CD14-positive monocyte (primary cell): ENCODE measurements around the gene OTOS. TPM values are rescaled to one million over a fixed set of nuclear protein-coding genes. Genes with fewer than 3 reads are reported as not detected.

Experiments used
- DNase-seq, 3 donors: peaks; one replicate each; pipeline ENCODE4 v3.0.0-alpha.2; 2011 to 2022
- H2AFZ ChIP-seq: 2 replicates; pipeline ENCODE4 v1.6.0; 2012; ENCODE audit warnings: mild to moderate bottlenecking, low read depth, low read length, inconsistent platforms; ENCODE audit not compliant: insufficient read depth, poor library complexity, severe bottlenecking
- H3K27ac ChIP-seq, 2 donors: 1 replicate in 1 of 2; 2 replicates in 1 of 2; pipeline ENCODE4 v1.5.1; 2012 to 2013; ENCODE audit warnings: low read length in 2 of 2, control low read depth in 1 of 2, inconsistent platforms in 1 of 2, low read depth in 1 of 2, mild to moderate bottlenecking in 1 of 2
- H3K27me3 ChIP-seq, 2 donors: one replicate each; pipeline versions ENCODE4 v1.6.0 to v1.6.1; 2011 to 2013; ENCODE audit warnings: low read length in 2 of 2; ENCODE audit not compliant: control insufficient read depth in 2 of 2, insufficient read depth in 2 of 2
- H3K36me3 ChIP-seq, 2 donors: replicated peaks in 1 of 2; 1 replicate in 1 of 2; 2 replicates in 1 of 2; pipeline versions ENCODE4 v1.5.1 to v1.6.1; 2012 to 2013; ENCODE audit warnings: low read length in 2 of 2, control low read depth in 1 of 2, inconsistent platforms in 1 of 2, mild to moderate bottlenecking in 1 of 2; ENCODE audit not compliant: insufficient read depth in 2 of 2, control insufficient read depth in 1 of 2
- H3K4me1 ChIP-seq, 2 donors: 1 replicate in 1 of 2; 2 replicates in 1 of 2; pipeline versions ENCODE4 v1.5.1 to v1.6.1; 2012 to 2013; ENCODE audit warnings: low read length in 2 of 2, control low read depth in 1 of 2, inconsistent platforms in 1 of 2, mild to moderate bottlenecking in 1 of 2, moderate library complexity in 1 of 2; ENCODE audit not compliant: insufficient read depth in 2 of 2, control insufficient read depth in 1 of 2
- H3K4me2 ChIP-seq: replicated peaks from 2 replicates; pipeline ENCODE3; 2012; ENCODE audit warnings: low read length, moderate library complexity, mild to moderate bottlenecking; ENCODE audit not compliant: poor library complexity, severe bottlenecking; ENCODE audit errors: extremely low read depth
- H3K4me3 ChIP-seq, 3 experiments: fragments of 200-600 bp in 1 of 3; sonication (generic) in 1 of 3; replicated peaks in 1 of 3; 1 replicate in 2 of 3; 2 replicates in 1 of 3; pipeline ENCODE4 v1.5.1; 2011 to 2013; ENCODE audit warnings: low read length in 3 of 3, mild to moderate bottlenecking in 3 of 3, control low read depth in 2 of 3, low read depth in 2 of 3, inconsistent platforms in 1 of 3, moderate library complexity in 1 of 3
- H3K79me2 ChIP-seq: 2 replicates; pipeline ENCODE4 v1.6.0; 2012; ENCODE audit warnings: mild to moderate bottlenecking, control low read depth, inconsistent platforms, low read length, moderate library complexity; ENCODE audit not compliant: insufficient read depth
- H3K9ac ChIP-seq: 2 replicates; pipeline ENCODE4 v1.6.0; 2017; ENCODE audit warnings: low read length, mild to moderate bottlenecking; ENCODE audit not compliant: insufficient read depth, poor library complexity, severe bottlenecking
- H3K9me3 ChIP-seq, 2 donors: replicated peaks in 1 of 2; 1 replicate in 1 of 2; 2 replicates in 1 of 2; pipeline versions ENCODE4 v1.5.1 to v1.6.1; 2012 to 2013; ENCODE audit warnings: low read length in 2 of 2, control low read depth in 1 of 2; ENCODE audit not compliant: control insufficient read depth in 1 of 2, insufficient read depth in 1 of 2
- H4K20me1 ChIP-seq: 2 replicates; pipeline ENCODE4 v1.6.0; 2012; ENCODE audit warnings: mild to moderate bottlenecking, low read length, control low read depth, moderate library complexity; ENCODE audit not compliant: insufficient read depth
- H3K27ac Mint-ChIP-seq, 7 donors: one replicate each; pipeline ENCODE4 v1.8.0; 2020; ENCODE audit warnings: mild to moderate bottlenecking in 7 of 7, mixed read lengths in 7 of 7, moderate library complexity in 6 of 7, inconsistent platforms in 2 of 7
- H3K27me3 Mint-ChIP-seq, 3 donors: one replicate each; pipeline ENCODE4 v1.8.0; 2021 to 2022; ENCODE audit warnings: low read depth in 3 of 3, mild to moderate bottlenecking in 3 of 3, mixed read lengths in 3 of 3, moderate library complexity in 3 of 3, inconsistent platforms in 1 of 3
- H3K36me3 Mint-ChIP-seq, 2 donors: one replicate each; pipeline ENCODE4 v1.8.0; 2020; ENCODE audit warnings: mixed read lengths in 2 of 2, inconsistent platforms in 1 of 2, mild to moderate bottlenecking in 1 of 2
- H3K4me1 Mint-ChIP-seq: one replicate; pipeline ENCODE4 v1.8.0; 2020; ENCODE audit warnings: mild to moderate bottlenecking, mixed read lengths
- H3K4me3 Mint-ChIP-seq, 2 donors: one replicate each; pipeline ENCODE4 v1.8.0; 2020; ENCODE audit warnings: mild to moderate bottlenecking in 2 of 2, mixed read lengths in 2 of 2, moderate library complexity in 1 of 2
- H3K9me3 Mint-ChIP-seq, 7 donors: one replicate each; pipeline ENCODE4 v1.8.0; 2020 to 2022; ENCODE audit warnings: mixed read lengths in 7 of 7, mild to moderate bottlenecking in 6 of 7, moderate library complexity in 6 of 7, inconsistent platforms in 2 of 7
- WGBS: methylation state at CpG from one replicate; pipeline ENCODE4 v1.1.5; 2013; ENCODE audit warnings: missing lambda C conversion rate; ENCODE audit not compliant: insufficient coverage; 5-methylcytosine and 5-hydroxymethylcytosine counted together
- intact Hi-C, 2 donors: fragments of 100-400 bp; cut with micrococcal nuclease; formaldehyde crosslinking; loops; one replicate each; pipeline versions ENCODE4 v1.15.0 to v1.15.1; 2023
- polyA plus RNA-seq, 3 donors: library from polyadenylated mRNA; depleted of rRNA in 1 of 3; unstranded in 2 of 3; stranded (reverse) in 1 of 3; fragments of 300-500 nt in 2 of 3; fragments of >200 nt in 1 of 3; fragmentation: Illumina TruSeq in 2 of 3; gene quantifications; 1 replicate in 2 of 3; 2 replicates in 1 of 3; pipeline ENCODE4 v1.2.3, GENCODE V29; 2012 to 2021
- TF ChIP-seq, protein P1 (sequence below): fragments of 200-600 bp; IDR thresholded peaks from one replicate; pipeline ENCODE4 v1.8.0; 2022; ENCODE audit warnings: antibody characterized with exemption, mild to moderate bottlenecking

The OTOS gene
- polyA plus RNA-seq, 3 donors = not detected

DNA sequence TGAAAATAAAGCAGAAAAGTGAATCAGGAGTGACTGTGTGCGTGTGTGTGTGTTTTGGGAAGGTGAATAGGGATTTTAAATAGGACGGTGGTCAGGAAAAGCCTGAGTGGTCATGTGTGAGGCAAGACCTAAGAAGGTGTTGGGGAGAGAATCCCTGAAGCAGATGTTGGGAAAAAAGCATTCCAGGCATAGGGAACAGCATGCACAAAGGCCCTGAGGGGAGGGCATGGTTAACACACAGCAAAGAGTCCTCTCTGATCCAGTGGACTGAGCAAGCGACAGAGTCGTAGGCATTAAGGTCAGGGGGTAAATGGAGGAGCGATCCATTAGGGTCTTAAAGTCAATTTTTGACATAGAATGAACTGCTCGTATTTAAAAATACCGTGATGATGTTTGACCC is 34.0 kb upstream of the OTOS start:
- intact Hi-C loops = no loop called here
- H2AFZ ChIP-seq = no peak overlapping the region
- H3K9me3 ChIP-seq = no peaks in the 10 kb centered on the region
- TF ChIP-seq, protein P1, sequence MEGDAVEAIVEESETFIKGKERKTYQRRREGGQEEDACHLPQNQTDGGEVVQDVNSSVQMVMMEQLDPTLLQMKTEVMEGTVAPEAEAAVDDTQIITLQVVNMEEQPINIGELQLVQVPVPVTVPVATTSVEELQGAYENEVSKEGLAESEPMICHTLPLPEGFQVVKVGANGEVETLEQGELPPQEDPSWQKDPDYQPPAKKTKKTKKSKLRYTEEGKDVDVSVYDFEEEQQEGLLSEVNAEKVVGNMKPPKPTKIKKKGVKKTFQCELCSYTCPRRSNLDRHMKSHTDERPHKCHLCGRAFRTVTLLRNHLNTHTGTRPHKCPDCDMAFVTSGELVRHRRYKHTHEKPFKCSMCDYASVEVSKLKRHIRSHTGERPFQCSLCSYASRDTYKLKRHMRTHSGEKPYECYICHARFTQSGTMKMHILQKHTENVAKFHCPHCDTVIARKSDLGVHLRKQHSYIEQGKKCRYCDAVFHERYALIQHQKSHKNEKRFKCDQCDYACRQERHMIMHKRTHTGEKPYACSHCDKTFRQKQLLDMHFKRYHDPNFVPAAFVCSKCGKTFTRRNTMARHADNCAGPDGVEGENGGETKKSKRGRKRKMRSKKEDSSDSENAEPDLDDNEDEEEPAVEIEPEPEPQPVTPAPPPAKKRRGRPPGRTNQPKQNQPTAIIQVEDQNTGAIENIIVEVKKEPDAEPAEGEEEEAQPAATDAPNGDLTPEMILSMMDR = no peak
- Mint-ChIP-seq H3K27me3 (peaks cover 5 to 19% (median 8%) of the 10 kb centered on the region in 3 donors), H3K9me3 (peaks cover 0 to 4% (median 0%) of the 10 kb centered on the region in 7 donors), H3K27ac (no peak overlapping the region), H3K36me3 (no peaks in the 10 kb centered on the region), H3K4me3 (no peak overlapping the region), H3K4me1 (no peaks in the 10 kb centered on the region)
- WGBS = 89% methylated on average over 6 of the region's 7 CpGs
- DNase-seq = no peak
- H3K4me3 ChIP-seq = no peak overlapping the region
- H3K4me2 ChIP-seq = no peak overlapping the region
- H4K20me1 ChIP-seq = no peaks in the 10 kb centered on the region
- no peak overlapping the region for H3K27ac ChIP-seq
- H3K79me2 ChIP-seq = no peaks in the 10 kb centered on the region
- H3K4me1 ChIP-seq = no peaks in the 10 kb centered on the region
- H3K36me3 ChIP-seq = no peaks in the 10 kb centered on the region
- no peak overlapping the region for H3K9ac ChIP-seq
- no peaks in the 10 kb centered on the region for H3K27me3 ChIP-seq

DNA sequence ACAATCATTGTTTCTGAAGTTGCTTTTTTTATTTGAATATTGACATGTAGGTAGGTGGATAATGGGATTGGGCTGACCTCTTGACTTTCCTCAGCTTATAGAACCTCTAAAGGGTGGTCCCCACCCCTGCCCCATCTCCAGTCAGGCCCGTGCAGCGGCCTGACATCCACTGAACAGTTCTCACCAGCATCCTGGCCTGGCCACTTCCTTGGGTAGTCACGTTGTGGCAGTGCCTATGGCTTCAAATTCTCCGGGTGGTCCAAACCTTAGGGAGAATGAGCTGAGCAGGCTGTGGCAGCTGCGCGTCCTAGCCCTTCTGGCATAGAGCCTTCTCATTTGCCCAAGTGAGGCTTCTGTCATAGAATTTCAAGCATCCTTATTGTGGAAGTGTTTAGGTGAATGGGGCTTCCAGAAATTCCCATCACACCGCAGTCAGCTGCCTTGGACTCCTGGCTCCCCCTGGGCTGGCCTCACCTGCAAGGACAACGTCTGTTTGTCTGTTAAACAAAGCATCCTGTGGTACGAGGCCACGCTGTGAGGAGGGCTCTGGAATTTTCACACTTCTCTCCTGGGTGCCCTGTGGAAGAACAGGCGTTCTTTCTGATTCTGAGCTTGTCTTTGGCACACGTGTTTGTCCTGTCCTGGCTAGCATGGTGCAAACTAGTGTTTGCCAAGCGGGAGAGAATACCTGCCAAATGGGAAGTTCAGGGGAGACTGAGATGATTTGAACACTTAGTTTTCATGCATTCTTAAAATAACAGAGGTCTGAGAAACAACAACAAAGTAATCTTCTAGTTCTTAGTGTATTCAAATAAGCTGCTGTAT is 31.8 kb upstream of the OTOS start:
- Histone ChIP-seq H3K9ac (no peak overlapping the region), H3K9me3 (no peaks in the 10 kb centered on the region), H2AFZ (no peak overlapping the region), H3K27ac (no peak overlapping the region), H3K36me3 (no peaks in the 10 kb centered on the region), H3K4me2 (no peak overlapping the region), H3K4me1 (no peaks in the 10 kb centered on the region), H3K79me2 (no peaks in the 10 kb centered on the region), H3K4me3 (no peak overlapping the region), H4K20me1 (no peaks in the 10 kb centered on the region), H3K27me3 (no peaks in the 10 kb centered on the region)
- TF ChIP-seq, protein P1 = no peak
- peaks cover 0 to 4% (median 2%) of the 10 kb centered on the region in 7 donors for H3K9me3 Mint-ChIP-seq
- intact Hi-C loops = no loop called here
- peaks cover 5 to 15% (median 8%) of the 10 kb centered on the region in 3 donors for H3K27me3 Mint-ChIP-seq
- DNase-seq = no peak
- no peaks in the 10 kb centered on the region for H3K36me3 Mint-ChIP-seq
- H3K4me3 Mint-ChIP-seq = no peak overlapping the region
- no peak overlapping the region for H3K27ac Mint-ChIP-seq
- 94% methylated on average over 11 of the region's 13 CpGs for WGBS
- H3K4me1 Mint-ChIP-seq = no peaks in the 10 kb centered on the region
